ENCODE data around the gene FOXG1.

GRCh38 chr14:28773176-28773575 lies 6.6 kb downstream of the FOXG1 start:
- TF ChIP-seq, protein P1, sequence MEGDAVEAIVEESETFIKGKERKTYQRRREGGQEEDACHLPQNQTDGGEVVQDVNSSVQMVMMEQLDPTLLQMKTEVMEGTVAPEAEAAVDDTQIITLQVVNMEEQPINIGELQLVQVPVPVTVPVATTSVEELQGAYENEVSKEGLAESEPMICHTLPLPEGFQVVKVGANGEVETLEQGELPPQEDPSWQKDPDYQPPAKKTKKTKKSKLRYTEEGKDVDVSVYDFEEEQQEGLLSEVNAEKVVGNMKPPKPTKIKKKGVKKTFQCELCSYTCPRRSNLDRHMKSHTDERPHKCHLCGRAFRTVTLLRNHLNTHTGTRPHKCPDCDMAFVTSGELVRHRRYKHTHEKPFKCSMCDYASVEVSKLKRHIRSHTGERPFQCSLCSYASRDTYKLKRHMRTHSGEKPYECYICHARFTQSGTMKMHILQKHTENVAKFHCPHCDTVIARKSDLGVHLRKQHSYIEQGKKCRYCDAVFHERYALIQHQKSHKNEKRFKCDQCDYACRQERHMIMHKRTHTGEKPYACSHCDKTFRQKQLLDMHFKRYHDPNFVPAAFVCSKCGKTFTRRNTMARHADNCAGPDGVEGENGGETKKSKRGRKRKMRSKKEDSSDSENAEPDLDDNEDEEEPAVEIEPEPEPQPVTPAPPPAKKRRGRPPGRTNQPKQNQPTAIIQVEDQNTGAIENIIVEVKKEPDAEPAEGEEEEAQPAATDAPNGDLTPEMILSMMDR (IDR thresholded peaks at IDR 0.05) = no peak
- no peak for TF ChIP-seq POLR2A (IDR thresholded peaks at IDR 0.05)

Measured in body of pancreas (tissue), 4 donors.